ENCODE data around the gene ORAI3.
A peak's percentile ranks its signal among the peaks of the same experiment; 100 is the strongest.

ORAI3 gene

DNA sequence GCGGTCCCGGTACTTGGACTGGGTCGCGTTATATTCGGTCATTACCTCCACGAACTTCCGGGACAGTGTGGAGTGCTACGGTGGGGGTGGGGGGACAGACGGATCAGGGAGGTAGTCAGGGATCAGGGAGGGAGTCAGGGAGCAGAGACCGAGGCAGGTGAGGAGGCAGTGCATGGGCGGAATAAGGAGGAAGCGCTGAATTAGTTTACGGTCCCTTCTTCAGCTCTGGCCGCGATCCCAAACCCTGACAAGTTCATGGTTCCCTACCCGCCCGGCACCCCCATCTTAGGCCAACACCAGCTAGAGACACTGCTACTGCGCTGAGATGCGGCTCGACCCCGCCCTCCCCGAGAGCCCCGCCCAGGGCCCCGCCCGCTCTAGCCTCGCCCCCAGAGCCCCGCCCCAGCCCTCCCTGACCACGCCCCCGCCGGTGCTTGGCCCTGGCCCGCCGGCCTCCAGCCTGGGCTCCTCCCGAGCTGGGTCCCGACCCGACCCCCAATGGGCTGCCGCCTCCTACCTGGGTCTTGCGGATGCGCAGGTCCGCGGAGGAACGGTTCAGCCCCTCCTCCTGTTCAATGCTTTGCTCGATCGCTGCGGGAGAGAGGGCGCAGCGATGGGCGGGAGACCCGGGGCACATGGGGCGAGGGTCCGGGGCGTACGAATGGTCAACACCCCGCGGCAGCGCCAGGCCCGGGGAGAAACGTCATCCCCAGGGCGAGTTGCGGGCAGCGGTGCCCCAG is 48.3 kb downstream of the ORAI3 start:
- peaks cover 13% of the 10 kb centered on the region for H3K4me1 ChIP-seq (ENCODE audit: insufficient read depth, insufficient read length)
- H3K36me3 ChIP-seq (ENCODE audit: insufficient read depth, insufficient read length, low read length): no peaks in the 10 kb centered on the region
- peak overlapping the region; percentile 75 for H3K9ac ChIP-seq (ENCODE audit: insufficient read length, low read depth)
- H3K9me3 ChIP-seq (ENCODE audit: insufficient read depth, low read length): no peaks in the 10 kb centered on the region
- no peak for DNase-seq (ENCODE audit: low read depth, low spot score)
- TF ChIP-seq ZNF274 (IDR thresholded peaks at IDR 0.05; ENCODE audit: low read depth, low read length) (no peak), SUZ12 (IDR thresholded peaks at IDR 0.05; ENCODE audit: extremely low read depth, insufficient read depth, insufficient read length) (no peak), YY1 (IDR thresholded peaks at IDR 0.05; ENCODE audit: insufficient read depth, insufficient read length) (no peak)
- no peaks in the 10 kb centered on the region for H3K27me3 ChIP-seq (ENCODE audit: insufficient read depth, insufficient read length)
- peak overlapping the region; percentile 46 for H3K4me3 ChIP-seq (ENCODE audit: insufficient read length, low read depth)

GRCh38 chr16:30997725-30998711 is 49.1 kb downstream of the ORAI3 start:
- H3K4me3 ChIP-seq (ENCODE audit: insufficient read length, low read depth): peak overlapping the region; percentile 24
- TF ChIP-seq ZNF274 (IDR thresholded peaks at IDR 0.05; ENCODE audit: low read depth, low read length) (no peak), YY1 (IDR thresholded peaks at IDR 0.05; ENCODE audit: insufficient read depth, insufficient read length) (no peak), SUZ12 (IDR thresholded peaks at IDR 0.05; ENCODE audit: extremely low read depth, insufficient read depth, insufficient read length) (no peak)
- H3K4me1 ChIP-seq (ENCODE audit: insufficient read depth, insufficient read length): peaks cover 13% of the 10 kb centered on the region
- DNase-seq (ENCODE audit: low read depth, low spot score): no peak
- H3K27me3 ChIP-seq (ENCODE audit: insufficient read depth, insufficient read length): no peaks in the 10 kb centered on the region
- no peaks in the 10 kb centered on the region for H3K36me3 ChIP-seq (ENCODE audit: insufficient read depth, insufficient read length, low read length)
- H3K9ac ChIP-seq (ENCODE audit: insufficient read length, low read depth): peak overlapping the region; percentile 75
- no peaks in the 10 kb centered on the region for H3K9me3 ChIP-seq (ENCODE audit: insufficient read depth, low read length)

- DNase-seq (ENCODE audit: low read depth, low spot score): no peak
- Histone ChIP-seq H3K27me3 (ENCODE audit: insufficient read depth, insufficient read length) (no peaks in the 10 kb centered on the region), H3K36me3 (ENCODE audit: insufficient read depth, insufficient read length, low read length) (no peaks in the 10 kb centered on the region), H3K4me3 (ENCODE audit: insufficient read length, low read depth) (no peak overlapping the region), H3K4me1 (ENCODE audit: insufficient read depth, insufficient read length) (peaks cover 15% of the 10 kb centered on the region), H3K9ac (ENCODE audit: insufficient read length, low read depth) (no peak overlapping the region), H3K9me3 (ENCODE audit: insufficient read depth, low read length) (no peaks in the 10 kb centered on the region)
- TF ChIP-seq ZNF274 (IDR thresholded peaks at IDR 0.05; ENCODE audit: low read depth, low read length) (no peak), YY1 (IDR thresholded peaks at IDR 0.05; ENCODE audit: insufficient read depth, insufficient read length) (no peak), SUZ12 (IDR thresholded peaks at IDR 0.05; ENCODE audit: extremely low read depth, insufficient read depth, insufficient read length) (no peak)
Measured at GRCh38 chr16:30998852-30999761, 50.2 kb downstream of the ORAI3 start.

DNA sequence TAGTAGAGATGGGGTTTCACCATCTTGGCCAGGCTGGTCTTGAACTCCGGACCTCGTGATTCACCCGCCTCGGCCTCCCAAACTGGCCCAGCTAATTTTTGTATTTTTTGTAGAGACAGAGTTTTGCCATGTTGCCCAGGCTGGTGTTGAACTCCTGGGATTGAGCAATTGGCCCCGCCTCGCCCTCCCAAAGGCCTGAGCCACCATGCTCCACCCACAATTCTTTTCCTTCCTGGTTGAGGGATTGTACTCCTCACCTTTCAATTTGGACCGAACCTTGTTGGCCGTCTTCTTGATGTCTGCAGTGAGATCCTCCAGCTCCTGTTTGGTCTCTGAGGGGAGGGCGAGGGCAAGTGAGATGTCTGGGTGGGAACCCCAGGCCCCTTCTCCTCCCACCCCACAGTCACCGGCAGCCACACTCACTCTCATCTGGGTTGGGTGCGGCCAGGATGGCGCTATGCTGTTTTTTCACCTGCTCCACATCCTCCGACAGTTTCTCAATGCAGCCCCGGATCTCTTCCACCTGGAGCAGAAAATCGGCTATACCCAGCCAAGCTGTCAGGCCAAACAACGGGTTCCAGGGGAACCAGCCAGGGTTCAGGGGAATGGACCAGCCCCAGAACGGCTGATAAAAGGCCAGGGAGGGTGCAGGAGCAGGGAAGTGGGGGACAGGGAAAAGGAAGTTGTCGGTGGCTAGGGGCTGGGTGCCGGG is 52.0 kb downstream of the ORAI3 start:
- H3K4me1 ChIP-seq (ENCODE audit: insufficient read depth, insufficient read length): peaks cover 15% of the 10 kb centered on the region
- TF ChIP-seq ZNF274 (IDR thresholded peaks at IDR 0.05; ENCODE audit: low read depth, low read length) (no peak), SUZ12 (IDR thresholded peaks at IDR 0.05; ENCODE audit: extremely low read depth, insufficient read depth, insufficient read length) (no peak), YY1 (IDR thresholded peaks at IDR 0.05; ENCODE audit: insufficient read depth, insufficient read length) (no peak)
- no peak overlapping the region for H3K4me3 ChIP-seq (ENCODE audit: insufficient read length, low read depth)
- H3K9me3 ChIP-seq (ENCODE audit: insufficient read depth, low read length): no peaks in the 10 kb centered on the region
- no peaks in the 10 kb centered on the region for H3K36me3 ChIP-seq (ENCODE audit: insufficient read depth, insufficient read length, low read length)
- H3K9ac ChIP-seq (ENCODE audit: insufficient read length, low read depth): no peak overlapping the region
- no peak for DNase-seq (ENCODE audit: low read depth, low spot score)
- no peaks in the 10 kb centered on the region for H3K27me3 ChIP-seq (ENCODE audit: insufficient read depth, insufficient read length)

DNA sequence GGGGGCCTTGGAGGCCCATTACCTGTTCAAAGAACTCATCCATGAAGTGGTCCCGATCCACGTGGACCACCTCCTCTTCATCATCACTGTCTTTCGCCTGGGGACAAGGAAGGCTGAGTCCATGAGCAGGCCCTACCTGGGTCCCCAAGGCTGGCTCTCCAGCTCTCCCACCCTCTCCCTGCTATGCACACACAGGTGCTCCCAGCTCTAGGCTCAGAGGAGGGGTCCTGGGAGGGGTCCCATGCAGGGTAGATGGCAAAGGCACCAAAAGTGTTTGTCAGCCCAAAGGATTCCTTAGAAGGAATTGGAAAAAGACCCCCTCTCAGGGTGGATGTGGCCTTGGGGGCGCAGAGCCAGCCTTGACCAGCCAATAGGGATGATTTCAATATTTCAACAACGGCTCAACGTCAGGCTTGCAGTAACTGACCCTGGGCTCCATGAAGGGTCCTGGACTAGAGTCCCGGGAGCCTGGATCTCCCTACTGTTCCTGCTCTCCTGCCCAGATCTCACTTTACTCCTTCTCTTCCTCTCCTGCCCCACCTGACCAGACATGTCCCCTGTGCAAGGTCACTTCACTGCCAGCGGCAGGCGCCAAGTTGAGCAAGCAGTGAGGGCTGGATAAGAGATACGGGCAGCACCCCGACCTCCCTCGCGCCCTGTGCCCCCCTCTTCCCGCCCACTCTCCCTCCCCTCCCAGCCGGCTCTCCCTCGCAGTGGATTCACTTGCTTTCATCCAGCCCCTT is 52.8 kb downstream of the ORAI3 start:
- no peak for DNase-seq (ENCODE audit: low read depth, low spot score)
- H3K36me3 ChIP-seq (ENCODE audit: insufficient read depth, insufficient read length, low read length): no peaks in the 10 kb centered on the region
- no peak overlapping the region for H3K4me3 ChIP-seq (ENCODE audit: insufficient read length, low read depth)
- no peaks in the 10 kb centered on the region for H3K27me3 ChIP-seq (ENCODE audit: insufficient read depth, insufficient read length)
- TF ChIP-seq SUZ12 (IDR thresholded peaks at IDR 0.05; ENCODE audit: extremely low read depth, insufficient read depth, insufficient read length) (no peak), ZNF274 (IDR thresholded peaks at IDR 0.05; ENCODE audit: low read depth, low read length) (no peak), YY1 (IDR thresholded peaks at IDR 0.05; ENCODE audit: insufficient read depth, insufficient read length) (no peak)
- H3K4me1 ChIP-seq (ENCODE audit: insufficient read depth, insufficient read length): peaks cover 15% of the 10 kb centered on the region
- H3K9me3 ChIP-seq (ENCODE audit: insufficient read depth, low read length): no peaks in the 10 kb centered on the region
- no peak overlapping the region for H3K9ac ChIP-seq (ENCODE audit: insufficient read length, low read depth)
